Central memory CD8-positive, alpha-beta T cell (primary cell): Measurements from ENCODE around the gene MCU.
"Not testable (repeated sequence)": the region's sequence is repeated elsewhere in the genome, so short reads cannot be mapped to it uniquely, and the experiment has no call there.

Experiments
- ATAC-seq: fragments of 150-1000 bp; cut with Tn5 transposase; replicated peaks from 2 replicates; pipeline ENCODE4 v1.10.0; 2022; ENCODE audit warnings: mild to moderate bottlenecking, moderate FRiP score, moderate number of reproducible peaks; ENCODE audit not compliant: poor library complexity, severe bottlenecking; ENCODE audit errors: extremely low read depth
- DNase-seq, 2 donors: peaks; one replicate each; pipeline ENCODE4 v3.0.0; 2021; ENCODE audit warnings: low spot score in 2 of 2
- H3K27ac Mint-ChIP-seq: one replicate; pipeline ENCODE4 v1.8.0; 2022; ENCODE audit warnings: low read depth, mild to moderate bottlenecking, moderate library complexity, mixed read lengths
- H3K27me3 Mint-ChIP-seq: one replicate; pipeline ENCODE4 v1.8.0; 2022; ENCODE audit warnings: mixed read lengths
- H3K36me3 Mint-ChIP-seq: one replicate; pipeline ENCODE4 v1.8.0; 2022; ENCODE audit warnings: mild to moderate bottlenecking, moderate library complexity, mixed read lengths; ENCODE audit not compliant: insufficient read depth
- H3K4me1 Mint-ChIP-seq: one replicate; pipeline ENCODE4 v1.8.0; 2022; ENCODE audit warnings: mixed read lengths
- H3K4me3 Mint-ChIP-seq: one replicate; pipeline ENCODE4 v1.8.0; 2022; ENCODE audit warnings: mild to moderate bottlenecking, moderate library complexity, mixed read lengths
- H3K9me3 Mint-ChIP-seq: one replicate; pipeline ENCODE4 v1.8.0; 2022; ENCODE audit warnings: mixed read lengths

The MCU gene

GRCh38 chr10:72663971-72664370 lies 28.0 kb upstream of the MCU start:
- H3K36me3 Mint-ChIP-seq = no peaks in the 10 kb centered on the region
- H3K27ac Mint-ChIP-seq = no peak overlapping the region
- H3K4me1 Mint-ChIP-seq = no peaks in the 10 kb centered on the region
- DNase-seq (no peak), ATAC-seq (no peak)
- no peaks in the 10 kb centered on the region for H3K27me3 Mint-ChIP-seq
- H3K4me3 Mint-ChIP-seq = no peak overlapping the region
- no peaks in the 10 kb centered on the region for H3K9me3 Mint-ChIP-seq

- H3K36me3 Mint-ChIP-seq = no peaks in the 10 kb centered on the region
- no peaks in the 10 kb centered on the region for H3K9me3 Mint-ChIP-seq
- H3K27ac Mint-ChIP-seq = no peak overlapping the region
- DNase-seq (no peak), ATAC-seq (no peak)
- H3K4me3 Mint-ChIP-seq = no peak overlapping the region
- no peaks in the 10 kb centered on the region for H3K27me3 Mint-ChIP-seq
- H3K4me1 Mint-ChIP-seq = no peaks in the 10 kb centered on the region
Observed at GRCh38 chr10:72665925-72666324, 26.0 kb upstream of the MCU start.

- Mint-ChIP-seq H3K27me3 (no peaks in the 10 kb centered on the region), H3K4me3 (no peak overlapping the region), H3K4me1 (no peaks in the 10 kb centered on the region), H3K27ac (no peak overlapping the region), H3K9me3 (no peaks in the 10 kb centered on the region), H3K36me3 (no peaks in the 10 kb centered on the region)
- ATAC-seq (no peak), DNase-seq (no peak)
Observed at GRCh38 chr10:72667207-72667864, 24.6 kb upstream of the MCU start.

- Mint-ChIP-seq H3K27me3 (no peaks in the 10 kb centered on the region), H3K9me3 (no peaks in the 10 kb centered on the region), H3K4me3 (no peak overlapping the region), H3K27ac (no peak overlapping the region), H3K4me1 (peaks cover 6% of the 10 kb centered on the region), H3K36me3 (no peaks in the 10 kb centered on the region)
- ATAC-seq = no peak
- DNase-seq = no peak
Observed at GRCh38 chr10:72673280-72673679, 18.7 kb upstream of the MCU start.

GRCh38 chr10:72674174-72674573 lies 17.8 kb upstream of the MCU start:
- not testable (repeated sequence) for ATAC-seq, H3K27me3 Mint-ChIP-seq, H3K4me3 Mint-ChIP-seq, H3K27ac Mint-ChIP-seq, DNase-seq, H3K9me3 Mint-ChIP-seq, H3K4me1 Mint-ChIP-seq, H3K36me3 Mint-ChIP-seq

GRCh38 chr10:72679838-72680241 lies 12.1 kb upstream of the MCU start:
- Mint-ChIP-seq H3K4me3 (no peak overlapping the region), H3K27me3 (no peaks in the 10 kb centered on the region), H3K9me3 (no peaks in the 10 kb centered on the region), H3K36me3 (peaks cover 1% of the 10 kb centered on the region), H3K27ac (no peak overlapping the region), H3K4me1 (peaks cover 6% of the 10 kb centered on the region)
- DNase-seq = no peak
- no peak for ATAC-seq

- Mint-ChIP-seq H3K9me3 (no peaks in the 10 kb centered on the region), H3K4me3 (no peak overlapping the region), H3K4me1 (no peaks in the 10 kb centered on the region), H3K27ac (no peak overlapping the region), H3K36me3 (peaks cover 1% of the 10 kb centered on the region), H3K27me3 (peaks cover 13% of the 10 kb centered on the region)
- no peak for DNase-seq
- ATAC-seq = no peak
Observed at GRCh38 chr10:72682638-72683037, 9.3 kb upstream of the MCU start.

- no peak overlapping the region for H3K27ac Mint-ChIP-seq
Observed at GRCh38 chr10:72685264-72685921, 6.5 kb upstream of the MCU start.

GRCh38 chr10:72686430-72686829 lies 5.5 kb upstream of the MCU start:
- not testable (repeated sequence) for ATAC-seq, H3K4me1 Mint-ChIP-seq, H3K9me3 Mint-ChIP-seq, H3K36me3 Mint-ChIP-seq, H3K27ac Mint-ChIP-seq, DNase-seq, H3K4me3 Mint-ChIP-seq
- peaks cover 13% of the 10 kb centered on the region for H3K27me3 Mint-ChIP-seq

More at GRCh38 chr10:72685264-72685921, 6.5 kb upstream of the MCU start:
- DNase-seq (no peak), ATAC-seq (no peak)
- H3K36me3 Mint-ChIP-seq = peaks cover 1% of the 10 kb centered on the region
- H3K4me3 Mint-ChIP-seq = no peak overlapping the region
- no peaks in the 10 kb centered on the region for H3K4me1 Mint-ChIP-seq
- no peaks in the 10 kb centered on the region for H3K9me3 Mint-ChIP-seq
- H3K27me3 Mint-ChIP-seq = peaks cover 13% of the 10 kb centered on the region

- H3K36me3 Mint-ChIP-seq = peaks cover 1% of the 10 kb centered on the region
- H3K9me3 Mint-ChIP-seq = no peaks in the 10 kb centered on the region
- peaks cover 4% of the 10 kb centered on the region for H3K4me1 Mint-ChIP-seq
- no peak overlapping the region for H3K4me3 Mint-ChIP-seq
- DNase-seq (no peak), ATAC-seq (no peak)
- H3K27ac Mint-ChIP-seq = no peak overlapping the region
- peaks cover 13% of the 10 kb centered on the region for H3K27me3 Mint-ChIP-seq
Observed at GRCh38 chr10:72687035-72687434, 4.9 kb upstream of the MCU start.

GRCh38 chr10:72688208-72688651 lies 3.7 kb upstream of the MCU start:
- ATAC-seq = no peak
- Mint-ChIP-seq H3K36me3 (peaks cover 4% of the 10 kb centered on the region), H3K27me3 (peaks cover 13% of the 10 kb centered on the region), H3K4me3 (no peak overlapping the region), H3K9me3 (no peaks in the 10 kb centered on the region), H3K27ac (no peak overlapping the region), H3K4me1 (peaks cover 11% of the 10 kb centered on the region)
- DNase-seq = no peak

GRCh38 chr10:72689660-72690059 lies 2.3 kb upstream of the MCU start:
- Mint-ChIP-seq H3K36me3 (peaks cover 4% of the 10 kb centered on the region), H3K27ac (no peak overlapping the region), H3K9me3 (no peaks in the 10 kb centered on the region), H3K27me3 (peaks cover 13% of the 10 kb centered on the region), H3K4me3 (no peak overlapping the region), H3K4me1 (peaks cover 24% of the 10 kb centered on the region)
- no peak for ATAC-seq
- no peak for DNase-seq

- no peak for DNase-seq
- Mint-ChIP-seq H3K9me3 (no peaks in the 10 kb centered on the region), H3K4me3 (no peak overlapping the region)
Observed at GRCh38 chr10:72690071-72690755, 1.7 kb upstream of the MCU start.

More at GRCh38 chr10:72690071-72690755, 1.7 kb upstream of the MCU start:
- Mint-ChIP-seq H3K27me3 (peaks cover 13% of the 10 kb centered on the region), H3K36me3 (peaks cover 4% of the 10 kb centered on the region), H3K27ac (no peak overlapping the region), H3K4me1 (peaks cover 29% of the 10 kb centered on the region)
- no peak for ATAC-seq
